Progenitor cell of endocrine pancreas (in vitro differentiated cells): ENCODE results near the gene CTBP2. TPM values are rescaled to one million over a fixed set of nuclear protein-coding genes. Genes with fewer than 3 reads are reported as not detected.

Source experiments
- DNase-seq: peaks from one replicate; pipeline ENCODE4 v3.0.0; 2021; ENCODE audit warnings: low spot score; ENCODE audit not compliant: unreplicated experiment
- H3K27ac Mint-ChIP-seq: 2 replicates; pipeline ENCODE4 v1.8.0; 2021; ENCODE audit warnings: mild to moderate bottlenecking, moderate library complexity, mixed read lengths
- H3K27me3 Mint-ChIP-seq: 2 replicates; pipeline ENCODE4 v1.8.0; 2021; ENCODE audit warnings: mixed read lengths
- H3K36me3 Mint-ChIP-seq: 2 replicates; pipeline ENCODE4 v1.8.0; 2022; ENCODE audit warnings: mixed read lengths; ENCODE audit not compliant: insufficient read depth
- H3K4me1 Mint-ChIP-seq: 2 replicates; pipeline ENCODE4 v1.8.0; 2021; ENCODE audit warnings: low read depth, mixed read lengths
- H3K4me3 Mint-ChIP-seq: 2 replicates; pipeline ENCODE4 v1.8.0; 2021; ENCODE audit warnings: low read depth, mild to moderate bottlenecking, moderate library complexity, mixed read lengths
- H3K9me3 Mint-ChIP-seq: 2 replicates; pipeline ENCODE4 v1.8.0; 2021; ENCODE audit warnings: low read depth, mixed read lengths
- CTCF ChIP-seq: fragments of 200-600 bp; sonication (generic); IDR thresholded peaks from one replicate; pipeline ENCODE4 v1.5.0; 2021; ENCODE audit warnings: antibody characterized with exemption, mild to moderate bottlenecking; ENCODE audit not compliant: unreplicated experiment
- total RNA-seq: library from RNA; stranded (reverse); gene quantifications from 2 replicates; pipeline ENCODE4 v1.2.1, GENCODE V29; 2021

CTBP2 gene
- total RNA-seq, 1 donor from 2014 or later = 182 TPM

GRCh38 chr10:125020871-125021270, 139.5 kb downstream of the CTBP2 start:
- Mint-ChIP-seq H3K36me3 (peaks cover 40% of the 10 kb centered on the region), H3K27ac (peak overlapping the region; percentile 78), H3K4me3 (no peak overlapping the region), H3K9me3 (peaks cover 6% of the 10 kb centered on the region), H3K4me1 (peaks cover 36% of the 10 kb centered on the region), H3K27me3 (no peaks in the 10 kb centered on the region)
- no peak for TF ChIP-seq CTCF
- no peak for DNase-seq

GRCh38 chr10:125020386-125020785, 140.0 kb downstream of the CTBP2 start:
- Mint-ChIP-seq H3K4me3 (no peak overlapping the region), H3K36me3 (peaks cover 39% of the 10 kb centered on the region), H3K9me3 (peaks cover 6% of the 10 kb centered on the region), H3K27ac (no peak overlapping the region), H3K27me3 (no peaks in the 10 kb centered on the region), H3K4me1 (peaks cover 31% of the 10 kb centered on the region)
- DNase-seq = no peak
- no peak for TF ChIP-seq CTCF

GRCh38 chr10:125018576-125019143, 141.7 kb downstream of the CTBP2 start:
- DNase-seq = no peak
- no peak for TF ChIP-seq CTCF
- peak overlapping the region; percentile 56 for H3K27ac Mint-ChIP-seq
- peaks cover 18% of the 10 kb centered on the region for H3K4me1 Mint-ChIP-seq
- H3K9me3 Mint-ChIP-seq = peaks cover 6% of the 10 kb centered on the region
- H3K36me3 Mint-ChIP-seq = peaks cover 43% of the 10 kb centered on the region
- H3K4me3 Mint-ChIP-seq = no peak overlapping the region
- H3K27me3 Mint-ChIP-seq = no peaks in the 10 kb centered on the region

- peaks cover 13% of the 10 kb centered on the region for H3K4me1 Mint-ChIP-seq
- peaks cover 42% of the 10 kb centered on the region for H3K36me3 Mint-ChIP-seq
- H3K9me3 Mint-ChIP-seq = peaks cover 6% of the 10 kb centered on the region
- no peak for TF ChIP-seq CTCF
- H3K27ac Mint-ChIP-seq = no peak overlapping the region
- no peak overlapping the region for H3K4me3 Mint-ChIP-seq
- no peaks in the 10 kb centered on the region for H3K27me3 Mint-ChIP-seq
- no peak for DNase-seq
Observed at GRCh38 chr10:125017547-125018298, 142.6 kb downstream of the CTBP2 start.

GRCh38 chr10:125016611-125017202, 143.7 kb downstream of the CTBP2 start:
- DNase-seq = no peak
- no peak overlapping the region for H3K4me3 Mint-ChIP-seq
- no peak overlapping the region for H3K27ac Mint-ChIP-seq
- peaks cover 40% of the 10 kb centered on the region for H3K36me3 Mint-ChIP-seq
- H3K27me3 Mint-ChIP-seq = no peaks in the 10 kb centered on the region
- peaks cover 9% of the 10 kb centered on the region for H3K4me1 Mint-ChIP-seq
- H3K9me3 Mint-ChIP-seq = peaks cover 6% of the 10 kb centered on the region
- TF ChIP-seq CTCF = no peak
